GM21367 (cell line): ENCODE results near the gene CACNB4.
"Not testable (repeated sequence)": the region's sequence is repeated elsewhere in the genome, so short reads cannot be mapped to it uniquely, and the experiment has no call there.

Source experiments
- ATAC-seq: cut with Tn5 transposase; IDR thresholded peaks from one replicate; pipeline ENCODE4 v1.9.1; 2021; ENCODE audit not compliant: unreplicated experiment

CACNB4 gene

DNA sequence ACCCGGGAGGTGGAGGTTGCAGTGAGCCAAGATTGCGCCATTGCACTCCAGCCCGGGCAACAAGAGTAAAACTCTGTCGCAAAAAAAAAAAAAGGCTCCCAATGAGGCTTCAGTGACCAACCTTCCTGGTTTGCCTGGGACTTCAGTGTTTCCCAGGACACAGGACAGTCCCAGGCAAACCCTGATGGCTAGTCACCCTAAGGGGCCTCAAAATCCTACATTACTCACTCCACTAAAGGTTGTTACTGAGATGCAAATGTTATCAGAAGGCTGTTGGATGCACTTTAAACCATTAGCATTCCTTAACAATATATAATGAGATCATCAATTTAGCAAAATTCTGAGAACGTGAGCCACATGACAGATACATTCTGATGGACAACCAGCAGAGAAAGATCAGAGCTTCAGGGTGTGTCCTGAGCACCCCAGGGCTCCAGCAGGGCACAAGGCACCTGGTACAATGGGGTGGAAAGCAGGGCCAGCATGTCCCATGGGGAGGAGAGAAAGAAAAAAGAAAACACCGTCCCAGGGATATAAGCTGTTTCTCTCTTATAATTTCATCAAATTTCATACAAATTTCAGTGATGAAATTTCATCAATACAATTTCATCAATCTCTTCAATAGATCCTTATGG, 152.5 kb downstream of the CACNB4 start:
- ATAC-seq: no peak

DNA sequence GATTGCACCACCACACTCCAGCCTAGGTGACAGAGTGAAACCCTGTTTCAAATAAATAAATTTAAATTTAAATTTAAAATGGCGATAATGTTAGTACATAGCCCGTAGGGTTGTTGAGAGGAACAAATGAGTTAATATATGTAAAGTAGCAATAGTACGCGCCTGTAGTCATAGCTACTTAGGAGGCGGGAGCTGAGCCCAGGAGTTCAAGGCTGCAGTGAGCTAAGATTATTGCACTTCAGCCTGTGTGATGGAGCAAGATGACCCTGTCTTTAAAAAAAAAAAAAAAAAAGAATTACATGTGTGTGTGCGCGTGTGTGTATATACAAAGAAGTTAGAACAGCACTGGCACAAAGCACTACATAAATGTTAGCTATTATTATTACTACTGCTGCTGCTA, 153.2 kb downstream of the CACNB4 start:
- no peak for ATAC-seq

DNA sequence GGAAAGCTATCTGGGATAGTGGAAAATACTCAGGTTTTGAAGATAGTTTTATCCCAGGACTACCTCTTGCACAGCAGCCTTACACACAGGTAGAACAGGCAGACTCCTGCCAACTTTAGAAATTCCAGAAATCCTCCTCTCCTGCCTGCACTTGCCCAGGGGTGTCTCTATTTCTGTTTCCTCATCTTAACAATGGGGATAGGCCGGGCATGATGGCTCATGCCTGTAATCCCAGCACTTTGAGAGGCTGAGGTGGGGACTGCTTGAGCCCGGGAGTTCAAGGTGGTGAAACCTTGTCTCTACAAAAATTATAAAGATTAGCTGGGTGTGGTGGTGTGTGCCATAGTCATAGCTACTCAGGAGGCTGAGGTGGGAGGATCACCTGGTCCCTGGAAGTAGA, 153.7 kb downstream of the CACNB4 start:
- no peak for ATAC-seq

DNA sequence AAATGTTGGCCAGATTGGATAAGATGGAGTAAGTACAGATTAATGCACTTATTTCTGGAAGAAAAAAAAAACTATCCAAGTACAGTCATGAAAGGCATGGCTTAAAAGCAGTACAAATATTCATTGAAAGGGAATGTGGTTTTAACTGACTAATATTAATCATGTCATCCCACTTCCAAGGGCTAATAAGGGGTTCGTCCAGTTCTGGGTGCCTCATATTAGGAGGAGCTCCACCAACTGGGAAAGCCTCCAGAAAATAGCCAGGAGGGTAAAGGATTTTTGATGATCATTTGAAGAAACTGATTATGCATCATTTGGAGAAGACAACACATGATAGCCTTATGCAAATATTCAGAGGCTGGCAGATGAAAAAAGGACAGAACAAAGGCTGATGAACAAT, 155.4 kb downstream of the CACNB4 start:
- ATAC-seq: no peak

DNA sequence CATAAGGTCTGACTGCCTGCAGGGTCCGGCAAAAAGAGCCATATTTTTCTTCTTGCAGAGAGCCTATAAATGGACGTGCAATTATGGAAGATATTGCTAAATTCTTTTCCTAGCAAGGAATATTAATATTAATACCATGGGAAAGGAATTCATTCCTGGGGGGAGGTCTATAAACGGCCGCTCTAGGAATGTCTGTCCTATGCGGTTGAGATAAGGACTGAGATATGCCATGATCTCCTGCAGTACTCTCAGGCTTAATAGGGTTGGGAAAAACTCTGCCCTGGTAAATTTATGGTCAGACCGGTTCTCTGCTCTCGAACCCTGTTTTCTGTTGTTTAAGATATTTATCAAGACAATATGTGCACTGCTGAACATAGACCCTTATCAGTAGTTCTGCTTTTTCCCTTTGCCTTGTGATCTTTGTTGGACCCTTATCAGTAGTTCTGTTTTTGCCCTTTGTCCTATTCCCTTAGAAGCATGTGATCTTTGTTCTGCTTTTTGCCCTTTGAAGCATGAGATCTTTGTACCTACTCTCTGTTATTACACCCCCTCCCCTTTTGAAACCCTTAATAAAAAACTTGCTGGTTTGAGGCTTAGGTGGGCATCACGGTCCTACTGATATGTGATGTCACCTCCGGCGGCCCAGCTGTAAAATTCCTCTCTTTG, 156.2 kb downstream of the CACNB4 start:
- ATAC-seq: not testable (repeated sequence)

DNA sequence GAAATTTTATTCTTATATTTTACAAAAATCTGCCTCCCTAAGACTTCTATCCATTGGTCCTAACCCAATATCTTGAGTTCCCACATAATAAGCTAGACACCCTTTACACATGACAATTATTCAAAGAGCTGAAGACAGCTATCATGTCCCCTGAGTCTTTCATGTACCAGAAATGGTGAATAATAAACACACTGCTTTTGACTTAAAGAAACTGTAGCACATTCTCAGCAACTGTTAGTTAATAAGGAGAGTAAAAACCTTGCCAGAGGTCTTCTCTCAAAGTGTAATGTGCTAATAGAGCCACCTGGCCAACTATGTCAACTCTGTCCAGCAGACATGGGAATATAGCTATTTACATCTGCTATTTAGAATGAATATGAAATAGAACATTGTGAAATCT, 160.9 kb downstream of the CACNB4 start:
- no peak for ATAC-seq

DNA sequence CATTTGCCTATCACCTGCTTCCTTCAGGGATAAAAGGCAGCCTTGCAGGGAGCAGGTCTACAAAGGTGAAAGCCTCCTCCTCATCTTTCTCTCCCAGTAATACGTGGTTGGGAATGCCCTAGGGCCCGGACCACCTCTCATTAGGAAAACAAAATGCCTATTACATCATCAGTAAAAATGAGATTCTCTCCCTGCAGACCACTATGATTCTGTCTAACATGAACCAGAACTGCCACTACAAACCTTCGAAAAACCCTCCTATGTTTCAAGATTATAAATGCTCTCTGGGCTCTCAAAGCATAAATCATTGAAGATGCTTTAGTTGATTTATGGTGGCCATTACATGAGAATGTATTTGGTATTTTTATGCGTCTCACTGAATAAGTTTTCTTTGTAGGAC, 162.2 kb downstream of the CACNB4 start:
- ATAC-seq: no peak

DNA sequence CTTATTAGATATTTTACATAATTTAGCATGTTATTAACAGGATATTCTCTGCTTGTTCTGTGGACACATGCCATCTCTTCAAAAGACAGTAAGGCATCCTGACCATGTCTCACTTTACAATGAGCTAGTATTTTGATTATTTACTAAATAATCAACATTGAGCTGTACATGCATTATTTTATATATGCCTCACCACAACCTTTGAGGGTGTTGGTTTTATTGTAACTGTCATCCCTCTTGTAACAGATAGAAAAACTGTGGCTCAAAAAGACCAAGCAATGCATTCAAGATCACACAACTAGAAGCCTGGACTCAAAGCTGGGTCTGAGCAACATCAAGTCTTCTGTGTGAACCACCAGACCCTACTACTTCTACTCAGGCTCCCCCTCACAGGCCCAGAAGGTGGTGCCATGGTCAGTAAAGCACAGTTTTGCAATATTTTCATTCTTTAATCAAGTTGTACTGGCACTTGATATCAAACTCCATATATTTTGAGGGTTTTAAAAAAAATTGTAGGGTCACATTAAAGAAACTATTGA, 165.5 kb downstream of the CACNB4 start:
- ATAC-seq: no peak

DNA sequence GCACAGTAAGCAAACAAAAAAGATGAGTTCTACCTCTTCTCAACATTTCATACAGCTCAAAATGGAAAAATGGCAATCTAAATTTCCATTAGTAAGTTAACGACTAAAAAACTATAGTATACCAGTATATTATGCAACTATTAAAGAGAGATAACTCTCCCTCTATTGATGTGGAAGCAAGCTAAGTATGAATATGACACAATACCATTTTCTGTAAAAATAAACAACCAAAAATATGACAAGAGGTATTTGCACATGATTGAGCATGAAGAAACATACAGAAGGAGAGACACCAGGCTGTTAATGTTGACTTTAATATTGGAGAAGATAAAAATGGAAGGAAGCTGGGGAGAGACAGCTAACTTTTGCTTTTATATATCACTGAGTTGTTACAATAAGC, 167.1 kb downstream of the CACNB4 start:
- no peak for ATAC-seq

DNA sequence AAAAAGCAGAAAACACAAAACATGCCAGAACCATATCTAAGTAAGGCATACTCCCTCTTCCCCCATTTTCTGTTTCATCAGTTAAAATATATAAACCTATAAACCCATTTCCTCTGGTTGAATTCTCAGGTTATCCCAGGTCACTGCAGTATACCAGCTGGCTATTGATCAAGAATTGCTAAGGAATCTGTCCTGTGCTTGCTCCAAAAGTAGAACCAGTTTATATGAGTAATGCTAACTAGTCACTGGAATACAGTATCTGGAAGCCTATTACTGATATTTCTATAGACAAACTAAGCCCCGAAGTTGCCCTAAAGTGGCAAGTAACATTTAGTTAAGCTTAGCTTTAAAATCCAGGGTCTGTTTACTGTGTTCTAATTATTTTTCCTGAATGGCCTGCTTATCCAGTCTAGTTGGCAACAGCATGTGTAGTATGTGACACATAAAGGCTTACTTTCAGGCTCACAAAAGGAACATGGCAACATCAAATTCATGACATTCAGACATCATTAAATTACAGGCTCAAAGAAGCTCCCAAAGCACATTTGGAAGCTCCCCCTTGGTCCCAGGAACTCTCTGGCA, 167.7 kb downstream of the CACNB4 start:
- no peak for ATAC-seq

DNA sequence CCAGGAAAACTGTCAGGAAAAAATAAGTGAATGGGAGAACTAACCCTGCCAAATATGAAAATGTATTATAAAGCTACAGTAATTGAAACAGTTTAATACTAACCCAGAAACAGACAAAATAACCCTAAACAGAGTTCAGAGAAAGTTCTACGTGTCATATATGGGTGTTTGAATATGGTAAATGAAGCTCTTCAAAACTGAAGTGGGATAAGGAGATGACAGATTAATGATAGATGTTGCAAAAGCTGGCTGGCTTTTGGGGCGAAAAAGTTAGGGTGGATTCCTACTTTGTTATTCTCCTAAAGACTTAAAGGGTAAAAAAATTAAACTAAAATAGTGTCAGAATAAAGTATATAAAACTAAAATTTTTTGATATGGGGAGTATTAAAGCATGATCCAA, 168.8 kb downstream of the CACNB4 start:
- no peak for ATAC-seq

DNA sequence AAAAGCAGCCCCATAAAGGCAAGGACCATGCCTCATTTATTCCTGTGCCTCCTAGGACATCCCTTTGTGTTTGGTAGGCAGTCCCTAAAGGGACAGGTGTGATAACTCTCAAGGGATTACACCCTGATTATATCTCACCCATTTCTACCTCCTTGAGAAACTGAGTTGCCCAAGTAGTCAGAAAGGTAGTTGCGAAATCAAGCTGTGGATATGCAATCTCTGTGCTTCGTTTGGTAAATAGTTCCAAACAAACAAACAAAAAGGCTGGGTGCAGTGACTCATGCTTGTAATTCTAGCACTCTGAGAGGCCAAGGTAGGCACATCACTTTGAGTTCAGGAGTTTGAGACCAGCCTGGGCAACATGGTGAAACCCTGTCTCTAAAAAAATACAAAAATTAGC, 170.5 kb downstream of the CACNB4 start:
- no peak for ATAC-seq

DNA sequence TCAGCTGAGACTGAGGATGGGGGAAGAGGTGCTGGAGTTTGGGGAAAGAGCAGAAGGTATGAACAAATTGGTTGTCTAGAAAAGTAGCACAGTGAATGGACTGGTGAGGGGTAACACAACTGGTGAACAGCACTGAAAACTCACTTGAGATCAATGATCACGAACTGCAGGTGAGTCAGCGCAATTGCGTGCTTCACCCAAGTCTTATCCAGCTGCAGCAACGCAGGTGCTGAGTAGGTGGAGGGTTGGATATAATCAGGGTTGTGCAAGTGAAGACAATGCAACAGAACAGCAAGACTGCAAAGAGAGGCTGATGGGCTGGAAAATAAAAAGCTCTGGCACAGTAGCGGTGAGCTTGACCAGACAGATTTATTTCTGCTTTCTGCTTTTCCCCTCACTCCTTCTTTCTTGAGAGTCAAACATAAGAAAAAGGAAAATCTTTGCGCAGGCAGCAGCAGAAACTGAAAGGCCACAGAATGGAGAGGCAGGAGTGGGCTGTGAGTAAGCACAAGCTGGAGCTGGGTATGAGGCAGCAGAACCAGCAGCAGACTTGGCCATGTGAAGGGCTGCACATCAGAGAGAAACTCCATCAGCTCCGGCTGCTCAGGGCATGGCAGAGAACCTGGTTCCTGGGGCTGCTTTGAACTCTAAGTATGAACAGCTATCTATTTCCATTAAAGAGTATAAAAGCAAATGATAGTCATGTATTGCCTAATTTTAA, 171.2 kb downstream of the CACNB4 start:
- no peak for ATAC-seq

DNA sequence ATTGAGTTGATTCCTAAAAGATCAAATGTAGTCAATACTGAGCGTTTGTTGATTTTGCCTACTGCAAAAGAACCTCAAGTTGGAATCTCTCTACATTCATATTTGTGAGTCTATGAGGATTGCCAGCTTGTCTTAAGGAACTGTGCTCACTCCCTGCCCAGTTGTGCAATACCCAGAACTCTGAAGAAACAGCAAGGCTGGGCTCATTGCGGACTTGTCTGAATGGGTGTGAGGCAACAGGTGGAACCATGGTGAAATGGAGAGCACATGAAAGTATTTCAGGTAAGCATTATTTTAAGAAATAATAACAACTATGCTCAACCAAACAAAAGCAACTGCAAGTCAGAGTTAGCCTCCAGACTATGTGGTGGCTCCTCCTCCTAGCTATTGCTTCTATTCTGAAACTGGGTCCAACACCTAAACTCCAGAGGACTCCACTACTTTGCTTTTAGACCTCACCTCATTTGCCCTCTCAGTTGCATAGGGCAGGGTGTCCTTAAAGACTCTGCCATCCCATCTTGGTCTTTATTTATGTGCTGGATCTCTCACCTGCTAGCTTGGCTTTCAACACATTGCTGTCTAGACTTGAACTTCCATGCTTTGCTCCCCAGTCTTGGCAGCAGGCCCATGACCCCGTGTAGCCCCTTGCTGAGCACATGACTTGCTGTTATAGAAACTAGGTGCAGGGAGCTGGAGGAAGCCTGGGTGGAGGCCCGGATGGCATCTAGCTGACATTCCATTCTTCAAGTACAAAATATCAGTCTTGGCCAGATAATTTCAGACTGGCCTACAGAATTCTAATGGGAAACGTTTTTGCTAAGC, 175.8 kb downstream of the CACNB4 start:
- ATAC-seq: no peak

DNA sequence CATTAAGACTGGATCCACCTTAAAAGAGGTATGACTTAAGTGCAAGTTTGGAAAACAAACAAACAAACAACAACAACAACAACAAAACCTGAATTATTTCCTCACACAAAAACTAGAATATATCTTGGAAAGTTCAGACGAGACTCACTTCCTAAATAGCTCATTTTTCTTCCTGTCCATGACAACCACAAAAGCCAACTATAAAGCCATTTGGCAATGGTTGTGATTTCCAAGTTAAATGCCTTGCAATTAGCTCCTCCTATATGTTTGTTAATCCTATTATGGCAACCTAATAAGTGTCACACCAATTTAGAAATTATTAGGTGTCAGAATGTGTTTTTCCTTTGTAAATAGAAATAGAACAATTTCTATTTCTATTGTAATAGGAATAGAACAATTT, 179.1 kb downstream of the CACNB4 start:
- ATAC-seq: no peak

DNA sequence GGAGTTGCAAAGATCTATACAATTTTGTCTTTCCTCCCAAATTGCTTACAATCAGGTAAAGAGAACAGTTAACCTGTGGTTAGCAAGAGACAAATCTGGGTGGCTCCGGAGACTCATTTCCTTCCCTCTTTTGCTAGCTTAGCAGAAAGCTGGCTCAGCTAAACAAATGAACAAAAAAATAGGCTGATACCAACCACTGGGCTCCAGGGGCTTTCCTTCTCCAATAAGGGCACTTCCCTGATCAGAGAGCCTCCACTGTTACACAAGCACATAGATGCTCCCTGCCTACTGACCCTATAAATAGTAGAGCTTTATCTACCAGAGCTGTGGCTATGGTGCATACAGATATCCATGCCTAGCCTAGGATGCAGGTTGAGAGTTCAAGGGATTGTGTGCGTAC, 180.5 kb downstream of the CACNB4 start:
- no peak for ATAC-seq

DNA sequence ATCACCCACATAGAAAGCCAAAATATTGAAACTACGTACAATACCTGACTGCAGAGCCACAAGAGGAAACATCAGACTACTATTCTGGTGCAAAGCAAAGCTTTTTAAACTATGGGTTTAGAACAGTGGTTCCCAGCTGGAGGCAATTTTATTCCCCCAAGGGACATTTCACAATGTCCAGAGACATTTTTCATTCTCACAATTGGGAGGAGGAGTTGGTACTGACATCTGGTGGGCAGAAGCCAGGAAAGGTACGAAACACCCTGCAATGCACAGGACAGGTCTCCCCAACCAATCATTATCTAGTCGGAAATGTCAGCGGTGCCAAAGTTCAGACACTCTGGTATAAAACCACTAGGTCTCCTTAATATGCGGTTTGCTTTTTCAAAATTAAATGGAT, 182.2 kb downstream of the CACNB4 start:
- ATAC-seq: no peak

DNA sequence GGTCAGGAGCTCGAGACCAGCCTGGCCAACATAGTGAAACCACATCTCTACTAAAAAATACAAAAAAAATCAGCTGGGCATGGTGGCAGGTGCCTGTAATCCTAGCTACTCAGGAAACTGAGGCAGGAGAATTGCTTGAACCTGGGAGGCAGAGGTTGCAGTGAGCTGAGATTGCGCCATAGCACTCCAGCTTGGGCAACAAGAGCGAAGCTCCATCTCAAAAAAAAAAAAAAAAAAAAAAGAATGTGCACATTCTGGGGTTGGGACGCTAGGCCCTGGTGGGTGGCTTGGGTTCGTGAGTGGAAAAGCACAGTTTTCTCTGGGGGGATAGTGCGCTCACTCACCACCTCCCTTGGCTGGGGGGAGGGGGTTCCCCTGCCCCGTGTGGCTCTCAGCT, 183.2 kb downstream of the CACNB4 start:
- ATAC-seq: not testable (repeated sequence)

DNA sequence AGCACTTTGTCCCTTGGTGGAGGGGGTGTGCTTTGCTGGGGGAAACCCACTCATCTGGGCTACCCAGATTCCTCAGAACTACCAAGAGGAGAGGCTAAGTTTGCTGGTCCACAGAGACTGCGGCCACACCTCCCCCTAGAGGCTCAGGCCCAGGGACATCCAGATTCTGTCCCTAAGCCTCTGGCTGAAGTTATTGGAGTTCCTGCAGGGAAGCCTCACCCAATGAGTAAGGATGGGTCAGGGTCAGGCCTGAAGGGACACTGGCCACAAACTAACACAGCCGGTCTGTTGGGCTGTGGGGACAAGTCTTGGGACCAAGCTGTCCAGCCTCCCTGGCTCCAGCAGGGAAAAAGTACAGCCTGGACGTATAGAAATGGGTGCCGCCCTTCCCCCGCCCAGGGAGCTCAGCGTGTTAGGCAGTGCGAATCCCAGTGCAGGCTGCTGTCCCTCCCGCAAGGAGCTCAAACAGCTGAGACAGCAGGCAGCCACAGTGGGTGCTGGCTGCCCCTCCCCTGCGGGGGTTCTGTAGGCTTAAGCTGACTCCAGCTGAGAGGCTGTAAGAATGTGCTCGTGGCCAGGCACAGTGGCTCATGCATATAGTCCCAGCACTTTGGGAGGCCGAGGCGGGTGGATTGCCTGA, 183.7 kb downstream of the CACNB4 start:
- no peak for ATAC-seq

DNA sequence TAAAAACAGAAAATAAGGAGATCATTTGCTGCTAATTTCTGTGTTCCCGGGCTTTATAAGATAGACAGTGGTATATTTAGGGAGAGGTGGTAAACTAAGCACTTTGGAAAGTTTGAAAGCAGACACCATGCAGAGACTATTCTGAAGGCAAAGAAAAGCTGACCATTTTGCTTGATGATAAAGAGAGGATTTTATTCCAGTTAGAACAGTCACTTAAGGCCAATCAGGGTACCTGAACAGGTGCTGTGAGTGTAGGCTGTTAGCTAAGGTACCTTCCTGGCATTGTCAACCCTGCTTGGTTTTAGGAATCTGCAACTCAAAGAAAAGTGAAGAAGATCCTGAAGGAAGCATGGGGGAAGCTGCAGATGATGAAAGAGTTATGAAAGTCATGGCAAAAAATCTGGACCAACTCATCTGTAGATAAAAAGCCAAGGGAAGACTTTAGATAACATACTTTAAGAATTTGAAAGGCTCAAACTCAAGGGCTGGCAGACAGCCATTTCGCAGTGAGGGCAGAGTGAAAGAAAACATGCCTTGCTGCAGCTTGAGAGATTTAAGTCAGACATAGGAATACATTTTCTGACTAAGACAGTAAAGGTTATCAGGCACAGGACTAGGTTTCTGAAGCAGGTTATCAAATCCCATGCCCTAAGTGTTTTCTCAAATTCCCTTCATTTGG, 190.5 kb downstream of the CACNB4 start:
- ATAC-seq: no peak
